ENCODE data around the gene S1PR1.

The S1PR1 gene

DNA sequence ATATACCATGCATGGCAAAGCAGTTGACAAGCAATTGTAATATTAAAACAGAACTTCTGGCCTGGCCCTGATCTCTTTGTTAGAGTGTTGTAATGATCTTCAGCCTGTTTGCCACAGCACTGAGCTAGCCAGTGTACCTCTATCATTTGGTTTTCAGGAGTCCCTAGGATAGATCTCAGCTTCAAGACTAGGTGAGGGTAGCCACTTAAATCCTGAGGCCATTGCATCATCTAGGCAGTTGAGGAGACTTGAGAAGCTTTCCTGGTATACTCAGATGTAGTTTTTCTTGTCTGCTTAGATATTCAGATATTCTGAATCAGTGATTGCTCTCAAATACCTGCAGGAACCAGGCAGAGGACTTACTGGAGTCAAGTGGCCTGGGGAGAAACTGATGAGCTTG lies 14.7 kb downstream of the S1PR1 start:
- H3K14ac ChIP-seq (ENCODE audit: low read length in 2 of 2) = no peak overlapping the region
- no peaks in the 10 kb centered on the region for H3K4me1 ChIP-seq (ENCODE audit: control insufficient read depth, insufficient read depth, low read depth, low read length)
- no peak overlapping the region for H4K8ac ChIP-seq (ENCODE audit: low read length)
- no peak overlapping the region for H2BK120ac ChIP-seq (ENCODE audit: low read depth, low read length)
- no peak overlapping the region for H2AFZ ChIP-seq (ENCODE audit: low read depth, low read length)
- H3K9ac ChIP-seq (ENCODE audit: low read length) = no peak overlapping the region
- H2BK12ac ChIP-seq (ENCODE audit: low read length in 2 of 2) = no peak overlapping the region
- H3K18ac ChIP-seq (ENCODE audit: low read depth in 1 of 2, low read length in 2 of 2) = no peak overlapping the region
- H3K27me3 ChIP-seq (ENCODE audit: control insufficient read depth in 1 of 2, insufficient read depth in 1 of 2, low read length in 2 of 2) = no peaks in the 10 kb centered on the region
- H3K4me2 ChIP-seq (ENCODE audit: low read length, poor library complexity, severe bottlenecking) = no peak overlapping the region
- DNase-seq = no peak
- no peak overlapping the region for H3K27ac ChIP-seq (ENCODE audit: low read length, poor library complexity, severe bottlenecking)
- H3K4ac ChIP-seq (ENCODE audit: low read depth in 1 of 2, low read length in 2 of 2) = no peak overlapping the region
- no peaks in the 10 kb centered on the region for H3K9me3 ChIP-seq (ENCODE audit: control insufficient read depth, low read length)
- no peak overlapping the region for H2AK5ac ChIP-seq (ENCODE audit: low read length, severe bottlenecking)
- no peak overlapping the region for H2BK5ac ChIP-seq (ENCODE audit: low read depth, low read length, poor library complexity, severe bottlenecking)
- no peak overlapping the region for H2BK15ac ChIP-seq (ENCODE audit: low read depth, poor library complexity, severe bottlenecking)
- H3K79me1 ChIP-seq (replicated peaks; ENCODE audit: low read length, poor library complexity, severe bottlenecking) = no peaks in the 10 kb centered on the region
- no peak overlapping the region for H3K4me3 ChIP-seq (ENCODE audit: insufficient read depth in 1 of 2, low read depth in 1 of 2, low read length in 2 of 2)
- no peak overlapping the region for H3K23ac ChIP-seq (ENCODE audit: low read length in 2 of 2)
- no peak overlapping the region for H4K91ac ChIP-seq (ENCODE audit: low read length)
- no peaks in the 10 kb centered on the region for H3K36me3 ChIP-seq (ENCODE audit: control insufficient read depth in 1 of 2, insufficient read depth in 2 of 2, low read depth in 1 of 2, low read length in 2 of 2)

DNA sequence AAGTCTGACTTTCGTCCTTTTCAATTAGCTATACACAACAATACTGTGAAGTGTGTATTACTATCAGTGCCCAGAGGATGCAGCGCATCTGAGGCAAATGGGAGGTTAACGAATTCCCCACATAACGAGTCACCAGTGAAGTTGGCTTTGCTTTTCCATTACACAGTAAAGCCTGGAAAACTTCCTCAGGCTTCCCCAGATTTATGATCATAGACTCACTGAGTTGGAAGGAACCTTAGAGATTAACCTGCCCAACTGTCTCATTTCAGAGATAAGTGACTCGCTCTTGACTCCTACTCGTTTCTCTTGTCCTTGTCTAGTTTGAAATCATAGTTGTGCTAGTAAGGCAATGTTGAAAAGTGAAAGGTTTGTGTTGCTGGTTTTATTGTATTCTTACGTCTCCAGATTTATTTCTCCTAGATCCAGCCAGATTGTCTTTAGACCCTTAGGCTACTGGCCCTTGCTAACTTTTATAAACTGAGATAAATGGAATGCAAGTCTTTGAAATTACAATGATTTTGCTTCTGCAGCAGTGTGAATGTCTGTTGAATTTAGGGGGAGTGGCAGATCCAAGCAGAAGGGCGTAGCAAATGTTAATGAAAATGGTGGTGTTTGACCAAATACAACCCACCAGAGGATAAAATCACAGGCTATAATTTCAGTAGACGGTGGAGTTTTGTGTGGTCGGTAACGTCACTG lies 17.3 kb downstream of the S1PR1 start:
- Histone ChIP-seq H3K36me3 (ENCODE audit: control insufficient read depth in 1 of 2, insufficient read depth in 2 of 2, low read depth in 1 of 2, low read length in 2 of 2) (no peaks in the 10 kb centered on the region), H2AK5ac (ENCODE audit: low read length, severe bottlenecking) (no peak overlapping the region), H3K27me3 (ENCODE audit: control insufficient read depth in 1 of 2, insufficient read depth in 1 of 2, low read length in 2 of 2) (no peaks in the 10 kb centered on the region), H3K4me3 (ENCODE audit: insufficient read depth in 1 of 2, low read depth in 1 of 2, low read length in 2 of 2) (peak overlapping the region in 1 of 2 experiments; percentile 53), H3K79me1 (replicated peaks; ENCODE audit: low read length, poor library complexity, severe bottlenecking) (no peaks in the 10 kb centered on the region), H3K4ac (ENCODE audit: low read depth in 1 of 2, low read length in 2 of 2) (no peak overlapping the region), H2BK5ac (ENCODE audit: low read depth, low read length, poor library complexity, severe bottlenecking) (no peak overlapping the region), H2BK15ac (ENCODE audit: low read depth, poor library complexity, severe bottlenecking) (no peak overlapping the region), H3K4me1 (ENCODE audit: control insufficient read depth, insufficient read depth, low read depth, low read length) (no peaks in the 10 kb centered on the region), H4K8ac (ENCODE audit: low read length) (no peak overlapping the region), H3K9me3 (ENCODE audit: control insufficient read depth, low read length) (no peaks in the 10 kb centered on the region), H2BK120ac (ENCODE audit: low read depth, low read length) (no peak overlapping the region), H3K14ac (ENCODE audit: low read length in 2 of 2) (no peak overlapping the region), H2AFZ (ENCODE audit: low read depth, low read length) (no peak overlapping the region), H3K27ac (ENCODE audit: low read length, poor library complexity, severe bottlenecking) (no peak overlapping the region), H3K23ac (ENCODE audit: low read length in 2 of 2) (no peak overlapping the region), H4K91ac (ENCODE audit: low read length) (no peak overlapping the region), H3K18ac (ENCODE audit: low read depth in 1 of 2, low read length in 2 of 2) (no peak overlapping the region), H2BK12ac (ENCODE audit: low read length in 2 of 2) (no peak overlapping the region), H3K9ac (ENCODE audit: low read length) (no peak overlapping the region), H3K4me2 (ENCODE audit: low read length, poor library complexity, severe bottlenecking) (no peak overlapping the region)
- peak; percentile 65 for DNase-seq
- 86% methylated on average over 8 of the region's 11 CpGs for WGBS

DNA sequence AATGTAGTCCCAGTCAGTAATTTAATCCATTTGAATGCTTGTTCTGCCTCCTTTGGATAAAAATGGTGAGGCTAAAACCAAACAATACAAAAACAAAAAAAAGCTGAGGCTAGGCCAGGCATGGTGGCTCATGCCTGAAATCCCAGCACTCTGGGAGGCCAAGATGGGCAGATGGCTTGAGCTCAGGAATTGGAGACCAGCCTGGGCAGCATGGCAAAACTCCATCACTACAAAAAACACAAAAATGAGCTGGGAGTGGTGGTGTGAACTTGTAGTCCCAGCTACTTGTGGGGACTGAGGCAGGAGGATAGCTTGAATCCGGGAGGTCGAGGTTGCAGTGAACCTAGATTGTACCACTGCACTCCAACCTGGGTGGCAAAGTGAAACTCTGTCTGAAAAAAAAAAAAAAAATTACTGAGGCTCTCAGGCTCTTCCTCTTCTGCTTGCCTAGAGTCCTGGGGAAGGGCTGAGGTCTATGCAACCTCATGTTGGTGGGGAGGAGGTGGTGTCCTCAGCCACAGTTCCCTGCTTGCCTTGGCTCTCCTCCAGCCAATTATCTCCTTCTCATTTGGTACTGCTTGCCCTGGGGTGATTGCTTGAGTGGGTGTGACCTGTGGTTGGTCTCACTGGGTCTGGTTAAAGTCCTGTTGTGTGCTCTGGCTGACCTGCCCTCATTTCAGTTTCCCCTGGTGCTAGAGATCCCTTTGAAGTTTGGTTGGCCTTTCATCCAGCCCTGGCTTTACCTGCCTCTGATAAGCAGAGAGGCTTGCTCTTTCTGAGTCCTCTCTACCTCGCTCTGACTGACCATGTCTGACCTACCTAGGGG lies 20.9 kb downstream of the S1PR1 start:
- 97% methylated on average over 3 of the region's 3 CpGs for WGBS
- no peaks in the 10 kb centered on the region for H3K27me3 ChIP-seq (ENCODE audit: control insufficient read depth in 1 of 2, insufficient read depth in 1 of 2, low read length in 2 of 2)
- peak overlapping the region; percentile 60 for H4K8ac ChIP-seq (ENCODE audit: low read length)
- H2AFZ ChIP-seq (ENCODE audit: low read depth, low read length) = no peak overlapping the region
- H3K27ac ChIP-seq (ENCODE audit: low read length, poor library complexity, severe bottlenecking) = no peak overlapping the region
- H2BK120ac ChIP-seq (ENCODE audit: low read depth, low read length) = no peak overlapping the region
- H3K79me1 ChIP-seq (replicated peaks; ENCODE audit: low read length, poor library complexity, severe bottlenecking) = no peaks in the 10 kb centered on the region
- no peaks in the 10 kb centered on the region for H3K4me1 ChIP-seq (ENCODE audit: control insufficient read depth, insufficient read depth, low read depth, low read length)
- no peak overlapping the region for H3K14ac ChIP-seq (ENCODE audit: low read length in 2 of 2)
- no peak for DNase-seq
- peak overlapping the region; percentile 2 to 14 for H3K18ac ChIP-seq (ENCODE audit: low read depth in 1 of 2, low read length in 2 of 2)
- no peak overlapping the region for H2BK12ac ChIP-seq (ENCODE audit: low read length in 2 of 2)
- H4K91ac ChIP-seq (ENCODE audit: low read length) = peak overlapping the region; percentile 46
- H3K9ac ChIP-seq (ENCODE audit: low read length) = no peak overlapping the region
- no peaks in the 10 kb centered on the region for H3K9me3 ChIP-seq (ENCODE audit: control insufficient read depth, low read length)
- H3K4me2 ChIP-seq (ENCODE audit: low read length, poor library complexity, severe bottlenecking) = no peak overlapping the region
- H3K4me3 ChIP-seq (ENCODE audit: insufficient read depth in 1 of 2, low read depth in 1 of 2, low read length in 2 of 2) = no peak overlapping the region
- no peaks in the 10 kb centered on the region for H3K36me3 ChIP-seq (ENCODE audit: control insufficient read depth in 1 of 2, insufficient read depth in 2 of 2, low read depth in 1 of 2, low read length in 2 of 2)
- H2BK15ac ChIP-seq (ENCODE audit: low read depth, poor library complexity, severe bottlenecking) = peak overlapping the region; percentile 89
- H3K23ac ChIP-seq (ENCODE audit: low read length in 2 of 2) = no peak overlapping the region
- H2BK5ac ChIP-seq (ENCODE audit: low read depth, low read length, poor library complexity, severe bottlenecking) = no peak overlapping the region
- no peak overlapping the region for H2AK5ac ChIP-seq (ENCODE audit: low read length, severe bottlenecking)
- no peak overlapping the region for H3K4ac ChIP-seq (ENCODE audit: low read depth in 1 of 2, low read length in 2 of 2)

DNA sequence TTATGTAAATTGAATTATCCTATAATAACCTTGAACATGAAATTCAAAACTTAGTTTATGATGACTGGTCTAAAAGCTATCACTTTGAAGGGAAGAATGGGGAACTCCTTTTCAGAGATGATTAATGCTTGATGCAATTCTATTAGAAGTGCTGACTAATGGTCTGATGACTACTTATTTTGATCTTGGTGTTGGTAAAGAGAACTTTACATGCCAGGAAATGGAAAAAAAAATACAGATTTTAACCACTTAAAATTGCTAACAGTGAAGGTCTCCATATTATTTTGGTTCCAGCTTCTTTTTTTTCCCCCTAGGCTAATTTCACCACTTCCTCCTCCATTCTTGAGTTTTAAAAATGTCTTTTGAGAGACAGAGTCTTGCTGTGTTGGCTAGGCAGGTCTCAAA lies 22.9 kb downstream of the S1PR1 start:
- Histone ChIP-seq H4K8ac (ENCODE audit: low read length) (no peak overlapping the region), H3K27ac (ENCODE audit: low read length, poor library complexity, severe bottlenecking) (no peak overlapping the region), H3K9me3 (ENCODE audit: control insufficient read depth, low read length) (no peaks in the 10 kb centered on the region), H3K4me2 (ENCODE audit: low read length, poor library complexity, severe bottlenecking) (no peak overlapping the region), H2BK15ac (ENCODE audit: low read depth, poor library complexity, severe bottlenecking) (no peak overlapping the region), H3K4me3 (ENCODE audit: insufficient read depth in 1 of 2, low read depth in 1 of 2, low read length in 2 of 2) (no peak overlapping the region), H3K27me3 (ENCODE audit: control insufficient read depth in 1 of 2, insufficient read depth in 1 of 2, low read length in 2 of 2) (no peaks in the 10 kb centered on the region), H3K23ac (ENCODE audit: low read length in 2 of 2) (no peak overlapping the region), H3K9ac (ENCODE audit: low read length) (peak overlapping the region; percentile 81), H2AK5ac (ENCODE audit: low read length, severe bottlenecking) (no peak overlapping the region), H3K36me3 (ENCODE audit: control insufficient read depth in 1 of 2, insufficient read depth in 2 of 2, low read depth in 1 of 2, low read length in 2 of 2) (no peaks in the 10 kb centered on the region), H4K91ac (ENCODE audit: low read length) (no peak overlapping the region), H3K18ac (ENCODE audit: low read depth in 1 of 2, low read length in 2 of 2) (no peak overlapping the region), H2BK120ac (ENCODE audit: low read depth, low read length) (no peak overlapping the region), H3K4ac (ENCODE audit: low read depth in 1 of 2, low read length in 2 of 2) (no peak overlapping the region), H2BK5ac (ENCODE audit: low read depth, low read length, poor library complexity, severe bottlenecking) (no peak overlapping the region), H2AFZ (ENCODE audit: low read depth, low read length) (no peak overlapping the region), H3K4me1 (ENCODE audit: control insufficient read depth, insufficient read depth, low read depth, low read length) (no peaks in the 10 kb centered on the region), H2BK12ac (ENCODE audit: low read length in 2 of 2) (no peak overlapping the region), H3K14ac (ENCODE audit: low read length in 2 of 2) (no peak overlapping the region), H3K79me1 (replicated peaks; ENCODE audit: low read length, poor library complexity, severe bottlenecking) (no peaks in the 10 kb centered on the region)
- DNase-seq = peak; percentile 50
